Endothelial cell of umbilical vein (primary cell): ENCODE measurements around the gene EIF2B5. TPM values are rescaled to one million over a fixed set of nuclear protein-coding genes. Genes with fewer than 3 reads are reported as not detected.

Source experiments
- BruUV-seq: library from RNA; stranded (reverse); fragments of 400-500 nt; replicated peaks from 2 replicates; lab custom pipeline; 2021; lab: Mats Ljungman, UMichigan
- CTCF ChIA-PET: fragments of 300-600, 350-600 bp; sonication (Branson Sonifier 250); formaldehyde crosslinking; loops from one replicate; lab custom pipeline; 2021; ENCODE audit warnings: antibody characterized with exemption, inconsistent platforms; lab: Charles Lee
- POLR2A ChIA-PET: fragments of 300-600, 350-600 bp; sonication (Branson Sonifier 250); formaldehyde crosslinking; loops from one replicate; lab custom pipeline; 2021; ENCODE audit warnings: antibody characterized with exemption, inconsistent platforms; lab: Charles Lee
- DNase-seq: peaks from one replicate; pipeline ENCODE4 v3.0.0-alpha.2; 2011; ENCODE audit warnings: low read depth, low spot score
- FAIRE-seq: peaks from 2 replicates; lab custom pipeline; 2011; peaks lifted over from hg19 to GRCh38; lab: Jason Lieb, UNC
- H2AFZ ChIP-seq: 2 replicates; pipeline ENCODE4 v1.6.0; 2012; ENCODE audit warnings: low read depth, low read length, control low read depth, inconsistent platforms
- H3K27ac ChIP-seq: 2 replicates; pipeline ENCODE4 v1.5.1; 2011; ENCODE audit warnings: low read depth, mild to moderate bottlenecking, control low read depth, low read length, moderate library complexity; ENCODE audit not compliant: insufficient read depth
- H3K27me3 ChIP-seq, 2 experiments: 2 replicates each; pipeline versions ENCODE4 v1.6.0 to v1.6.1; 2011; ENCODE audit warnings: low read length in 2 of 2, mixed read lengths in 1 of 2; ENCODE audit not compliant: control insufficient read depth in 2 of 2, insufficient read depth in 2 of 2
- H3K36me3 ChIP-seq, 2 experiments: 2 replicates in 1 of 2; 3 replicates in 1 of 2; pipeline ENCODE4 v1.5.1; 2011; ENCODE audit warnings: low read length in 2 of 2, mild to moderate bottlenecking in 1 of 2, moderate library complexity in 1 of 2; ENCODE audit not compliant: control insufficient read depth in 2 of 2, insufficient read depth in 2 of 2; ENCODE audit errors: extremely low read depth in 1 of 2
- H3K4me1 ChIP-seq: 3 replicates; pipeline ENCODE4 v1.5.1; 2011; ENCODE audit warnings: mild to moderate bottlenecking, low read length; ENCODE audit not compliant: control insufficient read depth, insufficient read depth; ENCODE audit errors: extremely low read depth
- H3K4me2 ChIP-seq: 2 replicates; pipeline ENCODE4 v1.6.1; 2011; ENCODE audit warnings: low read length, control low read depth, mixed read lengths; ENCODE audit not compliant: insufficient read depth
- H3K4me3 ChIP-seq, 3 experiments: fragments of 200-600 bp in 1 of 3; sonication (generic), shearing (Covaris generic) in 1 of 3; replicated peaks in 1 of 3; 2 replicates each; pipeline ENCODE4 v1.5.1; 2011 to 2016; ENCODE audit warnings: control low read depth in 3 of 3, low read length in 3 of 3, mild to moderate bottlenecking in 2 of 3, inconsistent platforms in 1 of 3, low read depth in 1 of 3, moderate library complexity in 1 of 3; ENCODE audit not compliant: insufficient read depth in 1 of 3
- H3K79me2 ChIP-seq: 2 replicates; pipeline ENCODE4 v1.6.0; 2012; ENCODE audit warnings: low read length, inconsistent platforms; ENCODE audit not compliant: control insufficient read depth, insufficient read depth
- H3K9ac ChIP-seq: replicated peaks from 2 replicates; pipeline ENCODE3; 2011; ENCODE audit warnings: low read length, control low read depth; ENCODE audit not compliant: insufficient read depth; ENCODE audit errors: extremely low read depth
- H3K9me1 ChIP-seq: replicated peaks from 3 replicates; pipeline ENCODE4 v1.6.0; 2011; ENCODE audit warnings: mild to moderate bottlenecking, low read length; ENCODE audit not compliant: control insufficient read depth, insufficient read depth; ENCODE audit errors: extremely low read depth
- H3K9me3 ChIP-seq: replicated peaks from 2 replicates; pipeline ENCODE4 v1.5.1; 2012; ENCODE audit warnings: low read length, inconsistent platforms; ENCODE audit not compliant: control insufficient read depth, insufficient read depth
- H4K20me1 ChIP-seq: replicated peaks from 2 replicates; pipeline ENCODE3; 2011; ENCODE audit warnings: mild to moderate bottlenecking, low read length; ENCODE audit not compliant: control insufficient read depth, insufficient read depth; ENCODE audit errors: extremely low read depth
- CTCF ChIP-seq, 2 donors: IDR thresholded peaks; 1 replicate in 1 of 2; 2 replicates in 1 of 2; pipeline ENCODE4 v1.5.1; 2011; ENCODE audit warnings: low read length in 2 of 2, mild to moderate bottlenecking in 2 of 2, moderate library complexity in 2 of 2, control low read depth in 1 of 2, inconsistent platforms in 1 of 2, low read depth in 1 of 2; ENCODE audit not compliant: insufficient read depth in 1 of 2; ENCODE audit errors: extremely low read depth in 1 of 2
- EZH2 ChIP-seq: IDR thresholded peaks from 2 replicates; pipeline ENCODE4 v1.6.1; 2012; ENCODE audit warnings: borderline replicate concordance, low read depth, mild to moderate bottlenecking, moderate library complexity, low read length, inconsistent platforms; ENCODE audit not compliant: severe bottlenecking
- FOS ChIP-seq: IDR thresholded peaks from 2 replicates; pipeline ENCODE4 v1.6.1; 2011; ENCODE audit warnings: mild to moderate bottlenecking, low read length, moderate library complexity, borderline replicate concordance; ENCODE audit not compliant: insufficient read depth
- GATA2 ChIP-seq: IDR thresholded peaks from 2 replicates; pipeline ENCODE4 v1.7.0; 2011; ENCODE audit warnings: low read depth, mild to moderate bottlenecking, moderate library complexity, mixed read lengths, low read length; ENCODE audit not compliant: insufficient read length, insufficient read depth
- JUN ChIP-seq: IDR thresholded peaks from 2 replicates; pipeline ENCODE4 v1.6.1; 2011; ENCODE audit warnings: borderline replicate concordance, low read depth; ENCODE audit not compliant: insufficient read length, insufficient read depth
- MYC ChIP-seq: IDR thresholded peaks from one replicate; pipeline ENCODE4 v1.6.1; 2011; ENCODE audit warnings: mild to moderate bottlenecking, low read depth, low read length
- POLR2A ChIP-seq: IDR thresholded peaks from 2 replicates; pipeline ENCODE4 v1.6.1; 2012; ENCODE audit warnings: low read depth, mild to moderate bottlenecking, control low read depth, low read length
- POLR2AphosphoS5 ChIP-seq: IDR thresholded peaks from 2 replicates; pipeline ENCODE4 v1.6.1; 2012; ENCODE audit warnings: low read depth, mild to moderate bottlenecking, control low read depth, low read length, moderate library complexity; ENCODE audit not compliant: insufficient read depth
- dilution Hi-C: fragments of 300-500 bp; cut with MboI; formaldehyde crosslinking; loops from one replicate; pipeline ENCODE4 v1.15.0; 2019; ENCODE audit warnings: low sequenced_read_pairs; ENCODE audit not compliant: extremely low pct_ligation_motif_present
- intact Hi-C: fragments of 100-400 bp; cut with micrococcal nuclease; formaldehyde crosslinking; loops from one replicate; pipeline ENCODE4 v1.10.0; 2022
- polyA plus RNA-seq, 4 experiments: library from polyadenylated mRNA; depleted of rRNA in 3 of 4; stranded (reverse) in 3 of 4; unstranded in 1 of 4; fragments of >200 nt; gene quantifications; 2 replicates each; pipeline versions ENCODE4 v1.2.1 to v1.2.3, GENCODE V29; 2011 to 2012; ENCODE audit warnings: missing spikeins in 1 of 4
- total RNA-seq: library from RNA; stranded (reverse); gene quantifications from 2 replicates; pipeline ENCODE4 v1.2.3, GENCODE V29; 2021
- TF ChIP-seq, protein P1 (sequence below): IDR thresholded peaks from 2 replicates; pipeline ENCODE4 v1.6.1; 2011; ENCODE audit not compliant: insufficient read depth, insufficient read length

Gene EIF2B5
- total and polyA plus RNA-seq, 2 donors (not counting 3 experiments of a cell fraction or from before 2014, with no cell fraction given) = 42.7 to 44.7 TPM

DNA sequence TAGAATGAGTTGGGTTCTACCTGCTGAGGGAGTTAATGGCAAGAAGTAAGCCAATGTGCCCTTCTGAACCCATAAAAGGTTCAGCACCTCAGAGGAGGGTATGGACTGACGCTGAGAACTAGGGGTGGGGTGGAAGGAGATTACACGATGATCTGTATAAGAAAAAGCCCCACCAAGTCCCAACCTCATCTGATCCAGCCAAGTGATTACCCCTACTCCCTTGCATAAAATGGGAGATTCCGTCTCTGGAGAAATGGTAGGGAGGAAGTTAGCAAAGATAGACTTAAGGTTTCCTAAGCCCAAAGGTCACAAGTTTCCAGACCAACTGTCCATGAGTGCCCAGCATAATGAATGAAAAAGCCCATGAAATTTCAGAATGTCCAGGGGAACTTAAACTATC, 12.9 kb downstream of the EIF2B5 start:
- DNase-seq (no peak), FAIRE-seq (no peak)
- Histone ChIP-seq H3K79me2 (no peaks in the 10 kb centered on the region), H3K9me1 (no peaks in the 10 kb centered on the region), H3K9me3 (no peaks in the 10 kb centered on the region), H3K4me3 (no peak overlapping the region), H3K27me3 (no peaks in the 10 kb centered on the region), H3K4me1 (no peaks in the 10 kb centered on the region), H3K4me2 (no peak overlapping the region), H4K20me1 (no peaks in the 10 kb centered on the region), H3K27ac (no peak overlapping the region), H3K9ac (no peak overlapping the region), H3K36me3 (peaks cover 13 to 25% of the 10 kb centered on the region in 2 experiments), H2AFZ (no peak overlapping the region)
- TF ChIP-seq MYC = no peak
- TF ChIP-seq, protein P1, sequence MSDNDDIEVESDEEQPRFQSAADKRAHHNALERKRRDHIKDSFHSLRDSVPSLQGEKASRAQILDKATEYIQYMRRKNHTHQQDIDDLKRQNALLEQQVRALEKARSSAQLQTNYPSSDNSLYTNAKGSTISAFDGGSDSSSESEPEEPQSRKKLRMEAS = no peak
- intact Hi-C loops = no loop called here
- BruUV-seq = no TSS peak
- CTCF ChIA-PET = no interaction called here
- POLR2A ChIA-PET = no interaction called here
- dilution Hi-C loops = no loop called here

- no peak overlapping the region for H3K4me2 ChIP-seq
- BruUV-seq = no TSS peak
- H4K20me1 ChIP-seq = no peaks in the 10 kb centered on the region
- H3K9ac ChIP-seq = no peak overlapping the region
- no peaks in the 10 kb centered on the region for H3K9me1 ChIP-seq
- ChIA-PET CTCF (interaction anchor here (0.6 to 1.0 kb wide), 3 partner anchors 32 to 253 kb away, joined by 3 to 4 read pairs (median 4); no protein-coding TSS in a partner anchor), POLR2A (interaction anchor here (0.7 kb wide), 1 partner anchor 780 kb away, joined by 4 read pairs; no protein-coding TSS in a partner anchor)
- no peak overlapping the region for H3K27ac ChIP-seq
- H3K79me2 ChIP-seq = no peaks in the 10 kb centered on the region
- H3K36me3 ChIP-seq = peaks cover 8 to 16% of the 10 kb centered on the region in 2 experiments
- no peak for TF ChIP-seq EZH2
- TF ChIP-seq, protein P1 = no peak
- no peak for TF ChIP-seq GATA2
- TF ChIP-seq POLR2AphosphoS5 = no peak
- TF ChIP-seq MYC = no peak
- TF ChIP-seq CTCF (IDR thresholded peaks at IDR 0.05; ENCODE audit: extremely low read depth in 1 of 2, insufficient read depth in 1 of 2, low read depth in 1 of 2, low read length in 2 of 2) = no peak
- TF ChIP-seq POLR2A = no peak
- TF ChIP-seq FOS = no peak
- TF ChIP-seq JUN = no peak
- intact Hi-C loops = no loop called here
- no peak for DNase-seq
- FAIRE-seq = no peak
- dilution Hi-C loops = no loop called here
- H3K27me3 ChIP-seq = no peaks in the 10 kb centered on the region
- no peak overlapping the region for H2AFZ ChIP-seq
- H3K4me1 ChIP-seq = no peaks in the 10 kb centered on the region
- no peak overlapping the region for H3K4me3 ChIP-seq
- H3K9me3 ChIP-seq = no peaks in the 10 kb centered on the region
Observed at GRCh38 chr3:184149123-184149522, 14.0 kb downstream of the EIF2B5 start.
